ENCODE results near the gene MECP2. TPM values are rescaled to one million over a fixed set of nuclear protein-coding genes. Genes with fewer than 3 reads are reported as not detected.

MECP2 gene
- total RNA-seq, 4 donors from 2014 or later, result 57.7 to 79.4 (median 64.8) TPM

- Histone ChIP-seq H3K9me3 (no peaks in the 10 kb centered on the region), H3K27ac (replicated peaks in 1 of 4) (peak overlapping the region in 3 of 4 donors; percentile 77 to 90 (median 83)), H3K36me3 (peaks cover 0 to 33% (median 23%) of the 10 kb centered on the region in 4 donors), H3K27me3 (no peaks in the 10 kb centered on the region), H3K4me3 (peak overlapping the region in 1 of 4 donors; percentile 71), H3K4me1 (peaks cover 6 to 50% (median 36%) of the 10 kb centered on the region in 4 donors)
- TF ChIP-seq EP300 (IDR thresholded peaks at IDR 0.05) (no peak), POLR2AphosphoS5 (IDR thresholded peaks at IDR 0.05) (no peak), POLR2A (IDR thresholded peaks at IDR 0.05; ENCODE audit: low read depth) (no peak), CTCF (IDR thresholded peaks at IDR 0.05) (no peak)
- WGBS, result 83% methylated on average over 21 of the region's 26 CpGs
- intact Hi-C loops (cut with DNase I), result loop anchor here (5.0 kb wide), 1 partner anchor 34 kb away; no protein-coding TSS in a partner anchor
- no peak for DNase-seq (ENCODE audit: extremely low spot score)
Measured at GRCh38 chrX:154017766-154018517, 79.6 kb downstream of the MECP2 start.

GRCh38 chrX:154016366-154017076 lies 81.0 kb downstream of the MECP2 start:
- no peak overlapping the region for H3K27ac ChIP-seq (replicated peaks in 1 of 4)
- intact Hi-C loops (cut with DNase I), result loop anchor here (5.0 kb wide), 1 partner anchor 36 kb away; no protein-coding TSS in a partner anchor

GRCh38 chrX:154015581-154016264 lies 81.8 kb downstream of the MECP2 start:
- H3K4me3 ChIP-seq, result no peak overlapping the region
- DNase-seq (ENCODE audit: extremely low spot score), result no peak
- 82% methylated on average over 7 of the region's 16 CpGs for WGBS
- no peaks in the 10 kb centered on the region for H3K27me3 ChIP-seq
- H3K9me3 ChIP-seq, result no peaks in the 10 kb centered on the region
- no peak for TF ChIP-seq POLR2A (IDR thresholded peaks at IDR 0.05; ENCODE audit: low read depth)
- TF ChIP-seq EP300 (IDR thresholded peaks at IDR 0.05), result no peak
- no peak for TF ChIP-seq CTCF (IDR thresholded peaks at IDR 0.05)
- no peak for TF ChIP-seq POLR2AphosphoS5 (IDR thresholded peaks at IDR 0.05)
- peaks cover 6 to 36% (median 31%) of the 10 kb centered on the region in 4 donors for H3K4me1 ChIP-seq
- peaks cover 0 to 42% (median 31%) of the 10 kb centered on the region in 4 donors for H3K36me3 ChIP-seq
- intact Hi-C loops (cut with DNase I), result loop anchor here (5.0 kb wide), 1 partner anchor 37 kb away; no protein-coding TSS in a partner anchor
- H3K27ac ChIP-seq (replicated peaks in 1 of 4), result no peak overlapping the region

More at GRCh38 chrX:154016366-154017076, 81.0 kb downstream of the MECP2 start:
- Histone ChIP-seq H3K36me3 (peaks cover 0 to 41% (median 29%) of the 10 kb centered on the region in 4 donors), H3K4me1 (peaks cover 6 to 42% (median 37%) of the 10 kb centered on the region in 4 donors), H3K9me3 (no peaks in the 10 kb centered on the region), H3K4me3 (no peak overlapping the region), H3K27me3 (no peaks in the 10 kb centered on the region)
- WGBS, result 96% methylated on average over 6 of the region's 24 CpGs
- no peak for TF ChIP-seq CTCF (IDR thresholded peaks at IDR 0.05)
- TF ChIP-seq POLR2A (IDR thresholded peaks at IDR 0.05; ENCODE audit: low read depth), result no peak
- TF ChIP-seq POLR2AphosphoS5 (IDR thresholded peaks at IDR 0.05), result no peak
- no peak for TF ChIP-seq EP300 (IDR thresholded peaks at IDR 0.05)
- no peak for DNase-seq (ENCODE audit: extremely low spot score)

- no peak for DNase-seq (ENCODE audit: extremely low spot score)
- intact Hi-C loops (cut with DNase I), result loop anchor here (5.0 kb wide), 1 partner anchor 38 kb away; no protein-coding TSS in a partner anchor
- H3K4me1 ChIP-seq, result peaks cover 6 to 29% (median 25%) of the 10 kb centered on the region in 4 donors
- H3K27ac ChIP-seq (replicated peaks in 1 of 4), result no peak overlapping the region
- TF ChIP-seq POLR2AphosphoS5 (IDR thresholded peaks at IDR 0.05) (no peak), POLR2A (IDR thresholded peaks at IDR 0.05; ENCODE audit: low read depth) (no peak), EP300 (IDR thresholded peaks at IDR 0.05) (no peak), CTCF (IDR thresholded peaks at IDR 0.05) (no peak)
- H3K9me3 ChIP-seq, result no peaks in the 10 kb centered on the region
- WGBS, result 84% methylated on average over 24 of the region's 24 CpGs
- H3K27me3 ChIP-seq, result no peaks in the 10 kb centered on the region
- H3K4me3 ChIP-seq, result no peak overlapping the region
- H3K36me3 ChIP-seq, result peaks cover 0 to 47% (median 31%) of the 10 kb centered on the region in 4 donors
Measured at GRCh38 chrX:154014429-154015380, 82.8 kb downstream of the MECP2 start.

All from esophagus muscularis mucosa (tissue), 4 donors.